ENCODE measurements around the gene NLGN4X.

The NLGN4X gene

GRCh38 chrX:6149060-6149872 is 79.4 kb downstream of the NLGN4X start:
- peak; percentile 38 to 77 for DNase-seq

DNA sequence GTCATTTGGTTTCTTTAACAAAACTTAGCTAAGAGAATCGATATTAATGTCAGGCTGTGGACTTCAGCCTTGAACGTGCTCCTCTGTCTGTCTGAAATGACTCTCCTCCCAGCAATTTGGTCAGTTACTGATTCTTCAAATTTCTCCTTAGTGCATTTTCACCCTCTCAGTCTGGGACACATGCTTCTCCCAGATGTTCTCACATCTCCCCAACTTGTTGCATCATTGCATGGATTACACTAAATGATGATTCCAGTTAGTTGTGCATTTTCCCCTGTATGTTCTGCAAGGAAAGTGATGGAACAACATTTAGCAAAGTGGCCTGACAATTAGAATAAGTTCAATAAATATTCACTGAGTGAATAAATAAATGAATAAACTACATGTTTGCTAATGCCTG is 94.4 kb downstream of the NLGN4X start:
- DNase-seq, result no peak

DNA sequence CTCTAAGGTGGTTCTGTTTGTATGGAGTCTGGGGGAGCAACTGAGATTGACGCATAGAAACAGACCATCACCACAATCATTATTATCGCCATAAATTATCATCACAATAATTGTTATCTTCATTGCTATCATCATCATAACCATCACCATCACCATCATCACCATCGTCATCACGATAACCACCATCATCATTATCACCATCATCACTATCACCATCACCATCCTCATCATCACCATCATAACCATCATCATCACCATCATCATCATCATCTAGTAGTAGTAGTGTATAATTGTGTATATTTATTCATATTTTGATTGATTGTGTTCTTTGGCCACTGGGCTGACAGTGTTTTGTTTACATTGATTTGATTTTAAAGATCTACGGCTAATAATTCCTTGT is 95.7 kb downstream of the NLGN4X start:
- DNase-seq, result no peak

GRCh38 chrX:6131287-6131686 is 97.4 kb downstream of the NLGN4X start:
- no peak for DNase-seq

DNA sequence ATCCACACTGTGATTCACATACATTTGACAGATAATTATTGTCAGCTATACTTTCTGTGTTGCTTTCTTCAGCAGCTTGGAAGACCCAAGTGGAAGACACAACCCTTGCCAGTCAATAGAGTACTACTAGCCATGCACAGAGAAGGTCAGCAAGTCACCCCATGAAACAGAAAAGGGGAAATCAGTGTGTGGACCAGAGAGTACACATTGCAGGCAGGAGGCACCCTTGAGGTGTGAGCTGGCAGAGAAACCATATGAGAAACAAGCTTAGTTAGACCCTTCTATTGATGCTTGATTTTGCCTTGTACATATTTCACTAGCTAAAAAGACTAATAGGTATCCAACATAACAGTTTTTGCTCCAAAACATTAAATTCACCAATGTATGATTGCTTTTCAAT is 99.5 kb downstream of the NLGN4X start:
- DNase-seq, result no peak

DNA sequence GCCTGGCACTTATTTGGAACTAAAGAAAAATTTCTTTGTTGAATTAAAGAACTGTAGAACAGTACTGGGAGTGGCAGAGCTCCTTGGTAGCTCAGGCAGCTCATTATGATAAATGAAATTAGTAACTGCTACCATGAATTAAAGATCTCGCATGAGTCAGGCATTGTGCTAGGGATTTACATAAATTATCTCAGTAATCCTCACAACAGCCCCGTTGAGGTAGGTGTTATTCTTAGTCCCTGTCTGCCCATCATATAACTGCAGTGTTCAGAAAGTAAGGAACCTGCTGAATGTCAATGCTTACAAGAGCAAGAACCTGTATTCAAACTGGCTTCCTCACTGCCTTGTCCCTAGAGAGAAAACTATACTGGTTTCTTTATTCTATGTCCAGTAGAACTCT is 108.3 kb downstream of the NLGN4X start:
- DNase-seq, result no peak

DNA sequence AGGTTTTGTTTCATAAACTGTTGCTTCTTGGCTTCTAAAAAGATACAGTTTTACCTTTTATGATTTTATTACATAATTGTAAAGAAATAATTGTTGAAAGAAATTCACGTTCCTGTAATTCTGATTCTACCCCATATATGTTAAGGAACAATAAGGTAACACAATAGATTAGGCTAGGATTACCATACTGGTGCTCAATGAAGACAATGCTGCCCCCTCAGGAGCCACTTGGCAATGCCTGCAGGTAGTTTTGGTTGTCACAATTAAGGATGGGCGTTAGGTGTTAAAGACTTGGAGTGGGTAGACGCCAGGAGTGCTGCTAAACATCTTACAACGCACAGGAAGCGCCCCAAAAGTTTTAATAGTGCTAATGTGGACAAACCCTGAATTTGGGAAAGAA is 133.2 kb downstream of the NLGN4X start:
- no peak for DNase-seq

GRCh38 chrX:6074532-6074931 is 154.1 kb downstream of the NLGN4X start:
- no peak for DNase-seq

DNA sequence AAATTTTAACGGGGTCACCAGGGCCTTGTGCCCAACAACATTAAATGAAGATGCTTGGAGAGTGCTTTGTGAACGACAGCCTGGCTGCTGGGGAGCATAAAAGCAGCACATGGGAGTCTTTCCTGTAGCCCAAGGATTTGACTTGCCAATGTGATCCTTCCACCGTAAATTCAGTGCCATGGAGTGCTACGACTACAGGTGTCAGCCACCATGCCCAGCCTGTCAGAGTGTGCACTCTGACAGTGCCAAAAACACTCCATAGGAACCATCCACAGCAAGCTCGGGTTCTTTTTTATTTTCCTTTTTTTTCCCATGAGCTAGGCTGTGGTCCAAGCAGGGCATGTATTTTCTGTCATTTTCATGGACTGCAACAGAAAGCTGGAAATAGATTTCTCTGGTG is 156.9 kb downstream of the NLGN4X start:
- no peak for DNase-seq

GRCh38 chrX:6067600-6067999 is 161.1 kb downstream of the NLGN4X start:
- DNase-seq, result no peak

GRCh38 chrX:6053141-6053540 is 175.5 kb downstream of the NLGN4X start:
- DNase-seq, result peak; percentile 7 to 17

DNA sequence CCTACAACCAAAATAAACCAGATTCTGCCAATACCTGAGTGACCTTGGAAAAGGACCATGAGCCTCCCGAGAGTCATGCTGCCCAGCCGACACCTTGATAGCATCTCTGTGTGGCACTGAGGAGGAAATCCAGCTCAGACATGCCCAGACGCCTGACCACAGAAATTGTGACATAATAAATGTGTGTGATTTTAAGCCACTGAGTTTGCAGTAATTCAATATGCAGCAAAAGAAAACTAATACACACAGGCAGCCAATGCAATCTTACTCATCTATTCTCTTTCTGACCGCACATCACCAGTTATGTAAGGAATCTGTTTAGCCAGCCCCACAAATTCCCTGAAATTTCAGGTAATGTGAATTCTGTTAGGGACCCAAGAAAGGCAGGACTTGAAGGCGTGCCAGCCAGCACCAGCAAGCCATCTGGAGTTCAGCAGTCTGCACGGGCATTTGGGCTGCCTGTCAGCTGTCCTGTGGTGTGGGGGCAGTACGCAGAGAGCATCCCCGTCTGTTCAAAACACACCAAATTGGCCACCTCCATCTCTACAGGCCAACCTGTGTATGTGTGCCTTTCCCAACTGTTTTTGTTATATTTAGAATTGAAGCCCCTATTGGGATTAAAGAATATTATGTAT is 176.4 kb downstream of the NLGN4X start:
- no peak for DNase-seq

GRCh38 chrX:6049132-6049531 is 179.5 kb downstream of the NLGN4X start:
- no peak for DNase-seq

DNA sequence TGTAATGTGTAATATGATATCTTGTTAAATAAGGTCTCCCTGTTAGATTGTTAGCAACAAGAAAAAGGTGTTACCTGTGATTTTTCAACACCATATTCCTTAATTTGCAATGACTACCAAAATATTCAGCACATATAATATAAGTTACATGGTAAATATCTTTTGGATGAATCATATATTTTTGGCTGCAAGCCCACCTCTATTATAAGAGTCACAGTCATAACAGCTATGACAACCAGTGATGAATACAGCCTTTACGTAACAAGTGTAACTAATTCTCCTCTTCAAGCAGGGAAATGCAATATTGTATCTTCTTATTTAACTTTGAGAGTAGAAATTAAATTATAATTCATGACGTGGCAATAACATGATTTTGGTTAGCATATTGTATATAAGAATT is 187.0 kb downstream of the NLGN4X start:
- DNase-seq, result no peak

GRCh38 chrX:6029014-6029413 is 199.7 kb downstream of the NLGN4X start:
- no peak for DNase-seq

GRCh38 chrX:6026980-6027379 is 201.7 kb downstream of the NLGN4X start:
- DNase-seq, result no peak

DNA sequence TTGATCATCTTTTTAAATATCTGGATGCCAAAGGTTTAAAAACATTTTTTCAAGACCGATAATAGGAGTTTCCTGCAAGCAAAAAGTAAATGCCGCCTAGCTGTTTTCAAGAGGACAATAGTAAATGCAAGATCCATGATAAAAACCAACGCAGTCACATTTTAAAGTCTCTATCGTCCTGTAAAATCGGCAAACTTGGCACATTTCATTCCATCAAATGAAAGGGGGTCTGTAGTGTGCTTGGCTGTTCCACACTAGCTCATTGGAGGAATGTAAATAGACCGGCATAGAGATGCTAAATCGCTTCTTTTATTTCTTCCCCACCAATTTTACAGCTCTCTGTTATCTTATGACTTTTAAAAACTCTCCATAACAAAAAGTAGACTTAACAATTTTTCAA is 202.2 kb downstream of the NLGN4X start:
- DNase-seq, result no peak

GRCh38 chrX:6024204-6024603 is 204.5 kb downstream of the NLGN4X start:
- no peak for DNase-seq

GRCh38 chrX:6021316-6022091 is 207.2 kb downstream of the NLGN4X start:
- DNase-seq, result peak; percentile 36 to 53

DNA sequence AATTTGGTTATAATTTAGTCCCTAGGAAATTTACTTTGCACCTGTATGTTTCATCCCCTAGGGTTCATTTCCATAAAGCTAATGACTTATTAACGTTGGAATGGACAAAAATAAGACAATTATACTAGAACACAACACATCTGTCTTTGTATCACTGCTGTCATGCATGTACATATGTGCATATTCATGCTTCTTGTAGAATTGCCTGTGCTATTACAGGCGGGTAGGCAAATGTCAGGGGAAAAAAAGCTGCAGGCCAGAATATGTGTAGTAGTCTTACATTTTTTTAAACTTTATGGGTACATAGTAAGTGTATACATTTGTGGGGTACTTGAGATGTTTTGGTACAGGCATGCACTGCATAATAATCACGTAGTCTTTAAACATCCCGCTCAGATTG is 209.6 kb downstream of the NLGN4X start:
- DNase-seq, result no peak

DNA sequence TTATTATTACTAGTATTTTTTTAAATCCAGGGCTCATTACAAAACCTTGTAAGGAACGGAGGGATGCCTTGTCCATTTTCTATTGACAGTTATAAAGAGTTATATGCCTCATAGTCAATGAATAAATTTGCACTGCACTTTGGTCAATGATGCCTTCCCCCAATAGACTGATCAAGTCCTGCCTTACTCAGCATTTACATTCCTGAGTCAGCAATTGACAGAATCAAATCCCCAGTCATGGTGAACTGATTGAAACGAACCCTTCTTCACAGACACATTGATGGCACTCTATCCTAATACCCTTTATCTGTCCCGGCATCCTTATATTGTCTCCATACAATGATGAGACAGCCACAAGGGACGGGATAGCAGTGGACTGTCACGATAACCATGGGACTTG is 213.2 kb downstream of the NLGN4X start:
- DNase-seq, result no peak

DNA sequence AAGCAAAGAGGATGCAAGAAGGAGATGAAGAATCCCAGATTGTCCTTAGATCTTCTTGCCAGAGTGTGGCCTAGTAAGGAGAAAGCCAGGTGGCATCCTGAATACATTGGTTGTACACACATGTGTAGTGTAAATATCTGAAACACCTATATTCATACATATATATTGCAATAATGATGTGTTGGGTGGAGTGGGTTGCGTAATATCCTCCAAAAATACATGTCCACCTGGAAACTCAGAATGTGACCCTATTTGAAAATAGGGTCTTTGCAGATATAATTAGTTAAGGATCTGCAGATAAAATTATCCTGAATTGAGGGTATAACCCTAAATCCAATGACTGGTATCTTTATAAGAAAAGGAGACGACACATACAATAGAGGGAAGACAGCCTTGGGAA is 216.3 kb downstream of the NLGN4X start:
- DNase-seq, result no peak

DNA sequence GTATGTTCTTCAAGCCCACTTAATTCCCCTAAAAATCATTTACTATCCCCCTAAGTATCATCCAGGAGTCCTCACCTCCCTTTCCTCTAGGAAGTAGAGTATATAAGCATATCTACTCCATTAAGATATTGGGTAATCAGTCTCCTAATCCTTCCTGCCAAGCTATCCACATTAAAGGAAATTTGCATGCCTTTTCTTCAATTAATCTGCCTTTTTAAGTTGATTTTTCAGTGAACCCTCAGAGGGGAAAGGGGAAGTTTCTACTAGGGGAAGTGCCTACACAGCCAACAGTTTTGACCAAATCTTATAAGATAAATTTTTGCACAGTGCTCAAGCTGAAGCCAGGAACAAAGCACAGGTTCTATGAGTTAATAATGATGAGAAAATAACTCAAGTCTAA is 222.8 kb downstream of the NLGN4X start:
- no peak for DNase-seq

DNA sequence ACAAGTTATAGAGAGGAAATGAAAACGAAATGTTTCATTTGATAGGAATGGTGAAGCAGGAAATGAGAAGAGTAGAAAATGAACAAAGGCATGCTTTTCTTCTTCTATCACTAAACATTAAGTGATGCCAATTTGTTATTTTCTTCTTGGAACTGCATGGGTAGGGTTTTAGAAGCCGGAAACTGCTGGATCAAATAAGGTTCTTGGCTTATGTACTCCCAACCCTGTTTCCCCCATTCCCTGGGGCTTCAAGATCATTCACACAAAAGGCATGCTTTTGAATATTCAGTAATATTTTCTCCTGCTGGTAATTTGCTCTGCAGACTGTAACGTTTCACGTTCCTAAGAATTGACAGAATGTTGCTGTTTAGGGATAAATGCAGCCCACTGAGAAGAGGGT is 224.1 kb downstream of the NLGN4X start:
- DNase-seq, result no peak

All from NCI-H2081 (cell line).